ENCODE data around the gene KCNQ1. TPM values are rescaled to one million over a fixed set of nuclear protein-coding genes. Genes with fewer than 3 reads are reported as not detected.

The KCNQ1 gene
- total RNA-seq, 1 donor from 2014 or later, result 6.0 TPM

GRCh38 chr11:2409611-2410468 is 35.0 kb upstream of the KCNQ1 start:
- intact Hi-C loops (cut with micrococcal nuclease), result loop anchor here (10.0 kb wide), 1 partner anchor 555 kb away; the partner anchor contains the start of gene LSP1

- intact Hi-C loops (cut with micrococcal nuclease), result no loop called here
Observed at GRCh38 chr11:2410616-2411015, 34.2 kb upstream of the KCNQ1 start.

- intact Hi-C loops (cut with micrococcal nuclease), result no loop called here
Observed at GRCh38 chr11:2411446-2412305, 33.1 kb upstream of the KCNQ1 start.

- intact Hi-C loops (cut with micrococcal nuclease), result no loop called here
Observed at GRCh38 chr11:2412323-2412722, 32.5 kb upstream of the KCNQ1 start.

GRCh38 chr11:2413742-2414579 is 30.8 kb upstream of the KCNQ1 start:
- intact Hi-C loops (cut with micrococcal nuclease), result no loop called here

- intact Hi-C loops (cut with micrococcal nuclease), result no loop called here
Observed at GRCh38 chr11:2414616-2415015, 30.2 kb upstream of the KCNQ1 start.

GRCh38 chr11:2415171-2415570 is 29.6 kb upstream of the KCNQ1 start:
- intact Hi-C loops (cut with micrococcal nuclease), result no loop called here

GRCh38 chr11:2415601-2416380 is 29.0 kb upstream of the KCNQ1 start:
- intact Hi-C loops (cut with micrococcal nuclease), result no loop called here

GRCh38 chr11:2416765-2417164 is 28.0 kb upstream of the KCNQ1 start:
- intact Hi-C loops (cut with micrococcal nuclease), result no loop called here

- intact Hi-C loops (cut with micrococcal nuclease), result no loop called here
Observed at GRCh38 chr11:2417856-2418692, 26.7 kb upstream of the KCNQ1 start.

GRCh38 chr11:2418693-2419360 is 26.0 kb upstream of the KCNQ1 start:
- intact Hi-C loops (cut with micrococcal nuclease), result loop anchor here (1.0 kb wide), 1 partner anchor 19 kb away; the partner anchor contains the start of gene TSSC4

GRCh38 chr11:2419638-2420501 is 24.9 kb upstream of the KCNQ1 start:
- intact Hi-C loops (cut with micrococcal nuclease), result loop anchor here (1.0 kb wide), 5 partner anchors 20 to 254 kb away; partner anchors contain the start of gene TSSC4

GRCh38 chr11:2420502-2421225 is 24.1 kb upstream of the KCNQ1 start:
- intact Hi-C loops (cut with micrococcal nuclease), result loop anchor here (1.0 kb wide), 4 partner anchors 115 to 254 kb away; no protein-coding TSS in a partner anchor

GRCh38 chr11:2421226-2421994 is 23.4 kb upstream of the KCNQ1 start:
- intact Hi-C loops (cut with micrococcal nuclease), result no loop called here

GRCh38 chr11:2421996-2422395 is 22.8 kb upstream of the KCNQ1 start:
- intact Hi-C loops (cut with micrococcal nuclease), result no loop called here

- intact Hi-C loops (cut with micrococcal nuclease), result no loop called here
Observed at GRCh38 chr11:2422461-2423156, 22.2 kb upstream of the KCNQ1 start.

Measured in T-helper 2 cell treated with Interferon-gamma antibody and Interleukin-4, amounts not matched to agents 100 ng/mL and 5 ng/mL, for 36 hours (primary cell).